ENCODE measurements around the gene DAB2IP.

Gene DAB2IP

DNA sequence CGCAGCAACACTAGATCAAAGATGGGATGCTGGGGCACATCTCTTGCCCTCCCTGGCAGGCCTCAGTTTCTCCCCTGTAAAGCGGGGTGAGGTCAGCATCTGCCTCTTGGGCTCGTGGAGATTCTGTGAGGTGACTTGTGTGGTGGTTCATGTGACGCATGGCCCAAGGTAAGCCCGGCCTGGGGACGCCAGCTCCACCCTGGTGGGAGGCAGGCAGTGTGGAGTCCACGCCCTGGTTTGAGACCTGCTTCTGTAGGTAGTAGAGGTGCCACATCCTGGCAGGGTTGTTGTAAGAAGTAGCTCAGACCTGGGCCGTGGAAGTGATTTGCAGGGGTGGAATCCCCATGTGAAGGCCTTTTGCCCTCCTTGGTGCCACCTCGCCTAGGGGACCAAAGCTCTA, 101.5 kb downstream of the DAB2IP start:
- no peak overlapping the region for H3K9ac ChIP-seq (ENCODE audit: low read depth, low read length, poor library complexity, severe bottlenecking)
- H2AFZ ChIP-seq (ENCODE audit: low read length), result no peak overlapping the region
- H3K79me2 ChIP-seq (ENCODE audit: insufficient read depth, low read length), result peaks cover 48% of the 10 kb centered on the region
- H3K4me1 ChIP-seq (ENCODE audit: insufficient read depth, low read length, poor library complexity, severe bottlenecking), result peaks cover 15% of the 10 kb centered on the region
- no peaks in the 10 kb centered on the region for H3K9me2 ChIP-seq (replicated peaks; ENCODE audit: low read depth, low read length)
- TF ChIP-seq EZH2phosphoT487 (IDR thresholded peaks at IDR 0.05; ENCODE audit: borderline replicate concordance), result no peak
- TF ChIP-seq, protein P1, sequence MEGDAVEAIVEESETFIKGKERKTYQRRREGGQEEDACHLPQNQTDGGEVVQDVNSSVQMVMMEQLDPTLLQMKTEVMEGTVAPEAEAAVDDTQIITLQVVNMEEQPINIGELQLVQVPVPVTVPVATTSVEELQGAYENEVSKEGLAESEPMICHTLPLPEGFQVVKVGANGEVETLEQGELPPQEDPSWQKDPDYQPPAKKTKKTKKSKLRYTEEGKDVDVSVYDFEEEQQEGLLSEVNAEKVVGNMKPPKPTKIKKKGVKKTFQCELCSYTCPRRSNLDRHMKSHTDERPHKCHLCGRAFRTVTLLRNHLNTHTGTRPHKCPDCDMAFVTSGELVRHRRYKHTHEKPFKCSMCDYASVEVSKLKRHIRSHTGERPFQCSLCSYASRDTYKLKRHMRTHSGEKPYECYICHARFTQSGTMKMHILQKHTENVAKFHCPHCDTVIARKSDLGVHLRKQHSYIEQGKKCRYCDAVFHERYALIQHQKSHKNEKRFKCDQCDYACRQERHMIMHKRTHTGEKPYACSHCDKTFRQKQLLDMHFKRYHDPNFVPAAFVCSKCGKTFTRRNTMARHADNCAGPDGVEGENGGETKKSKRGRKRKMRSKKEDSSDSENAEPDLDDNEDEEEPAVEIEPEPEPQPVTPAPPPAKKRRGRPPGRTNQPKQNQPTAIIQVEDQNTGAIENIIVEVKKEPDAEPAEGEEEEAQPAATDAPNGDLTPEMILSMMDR (conservative IDR thresholded peaks at IDR 0.05; ENCODE audit: low read length), result no peak
- no peaks in the 10 kb centered on the region for H4K20me1 ChIP-seq (ENCODE audit: insufficient read depth, low read length, poor library complexity, severe bottlenecking)
- no peaks in the 10 kb centered on the region for H3F3A ChIP-seq (ENCODE audit: low read depth)
- peaks cover 6% of the 10 kb centered on the region; the same call in 1 of the 2 replicates for H3K36me3 ChIP-seq (ENCODE audit: insufficient read depth, low read length)
- H3K4me2 ChIP-seq (ENCODE audit: low read depth, low read length, poor library complexity, severe bottlenecking), result no peak overlapping the region
- H3K27me3 ChIP-seq (ENCODE audit: insufficient read depth, low read length, poor library complexity, severe bottlenecking), result no peaks in the 10 kb centered on the region
- no peaks in the 10 kb centered on the region for H3K9me3 ChIP-seq (ENCODE audit: insufficient read depth, low read depth, low read length)
- H3K4me3 ChIP-seq (ENCODE audit: low read length, poor library complexity, severe bottlenecking), result no peak overlapping the region

DNA sequence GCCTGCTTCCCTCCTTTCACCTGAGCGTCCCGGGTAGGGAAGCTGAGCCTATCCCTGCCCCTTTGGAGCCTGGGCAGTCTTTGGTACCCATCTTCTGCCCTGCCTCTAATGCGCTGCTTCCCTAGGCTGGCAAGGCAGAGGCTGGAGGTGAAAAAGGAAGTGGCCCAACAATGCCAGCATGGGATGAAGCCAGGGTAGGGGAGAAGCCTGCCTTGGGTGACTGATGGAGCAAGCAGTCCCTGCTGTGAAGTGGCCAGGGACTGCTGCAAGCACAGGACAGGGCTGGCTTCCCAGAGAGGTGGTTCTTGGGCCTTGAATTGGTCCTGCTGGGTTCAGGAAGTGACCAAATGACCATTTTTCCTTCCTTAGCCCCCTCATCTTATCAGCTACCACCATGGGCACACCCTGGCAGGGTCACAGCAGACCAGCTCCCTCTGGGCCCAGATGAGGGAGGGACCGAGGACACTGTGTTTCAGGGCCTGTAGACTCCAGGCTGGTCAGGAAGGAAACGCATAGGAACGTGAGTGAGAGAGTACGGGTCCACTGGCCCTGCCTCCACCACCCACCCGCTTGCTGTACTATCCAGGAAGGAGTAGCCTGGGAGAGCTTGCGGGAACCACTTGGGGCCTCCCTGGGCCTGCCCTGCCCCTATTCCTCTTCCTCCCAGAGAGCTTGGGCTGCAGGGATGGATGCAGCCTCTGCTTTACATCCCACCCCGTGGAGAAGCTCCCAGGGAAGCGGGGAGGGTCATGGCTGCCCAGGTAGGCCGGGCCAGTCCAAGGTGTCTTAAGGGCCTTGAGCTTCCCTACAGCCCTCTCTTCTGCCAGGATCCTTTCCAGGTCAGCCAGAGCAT, 102.6 kb downstream of the DAB2IP start:
- Histone ChIP-seq H3K4me3 (ENCODE audit: low read length, poor library complexity, severe bottlenecking) (no peak overlapping the region), H3K79me2 (ENCODE audit: insufficient read depth, low read length) (peaks cover 46% of the 10 kb centered on the region), H3F3A (ENCODE audit: low read depth) (no peaks in the 10 kb centered on the region), H3K9me2 (replicated peaks; ENCODE audit: low read depth, low read length) (no peaks in the 10 kb centered on the region), H3K27me3 (ENCODE audit: insufficient read depth, low read length, poor library complexity, severe bottlenecking) (no peaks in the 10 kb centered on the region), H3K4me2 (ENCODE audit: low read depth, low read length, poor library complexity, severe bottlenecking) (no peak overlapping the region), H3K9ac (ENCODE audit: low read depth, low read length, poor library complexity, severe bottlenecking) (no peak overlapping the region), H3K4me1 (ENCODE audit: insufficient read depth, low read length, poor library complexity, severe bottlenecking) (peaks cover 4% of the 10 kb centered on the region), H2AFZ (ENCODE audit: low read length) (no peak overlapping the region), H3K9me3 (ENCODE audit: insufficient read depth, low read depth, low read length) (no peaks in the 10 kb centered on the region), H3K36me3 (ENCODE audit: insufficient read depth, low read length) (peaks cover 17% of the 10 kb centered on the region; the same call in 1 of the 2 replicates), H4K20me1 (ENCODE audit: insufficient read depth, low read length, poor library complexity, severe bottlenecking) (no peaks in the 10 kb centered on the region)
- TF ChIP-seq, protein P1 (conservative IDR thresholded peaks at IDR 0.05; ENCODE audit: low read length), result no peak
- TF ChIP-seq EZH2phosphoT487 (IDR thresholded peaks at IDR 0.05; ENCODE audit: borderline replicate concordance), result no peak

DNA sequence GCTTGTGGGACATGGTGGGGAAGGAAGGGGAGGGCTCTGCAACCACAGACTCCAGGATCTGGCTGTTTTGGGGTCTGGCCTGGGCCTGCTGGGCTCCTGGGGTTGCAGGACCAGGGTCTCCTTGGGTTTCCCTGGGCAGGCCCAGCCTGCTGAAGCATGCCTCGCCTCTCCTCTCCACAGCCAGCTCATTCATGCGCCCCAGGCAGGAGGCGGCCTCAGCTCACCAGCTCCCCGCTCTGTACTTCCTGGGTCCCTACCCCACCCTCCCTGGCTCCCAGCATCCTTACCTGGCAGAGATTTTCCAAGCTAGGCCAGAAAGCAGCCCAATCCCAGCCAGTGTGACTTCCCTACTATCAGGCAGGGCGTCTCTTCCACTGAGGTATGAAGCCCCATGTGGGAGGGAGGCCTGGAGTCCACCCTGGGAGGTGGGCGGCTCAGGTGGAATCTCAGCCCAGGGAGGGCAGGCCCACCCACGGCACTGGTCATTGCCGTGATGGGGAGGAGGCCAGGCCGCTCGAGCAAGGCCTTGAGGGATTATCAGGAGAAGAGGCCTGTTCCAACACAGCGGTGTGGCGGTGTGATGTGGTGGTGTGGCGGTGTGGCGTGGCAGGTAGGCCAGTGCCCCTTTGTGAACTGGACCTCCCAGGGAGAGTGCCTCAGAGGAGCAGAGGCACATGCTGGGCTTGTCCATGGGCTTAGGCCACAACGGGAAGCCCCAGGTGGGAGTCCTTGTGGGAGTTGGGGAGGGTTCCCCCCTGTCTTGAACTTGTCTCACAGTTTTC, 103.4 kb downstream of the DAB2IP start:
- Histone ChIP-seq H3K36me3 (ENCODE audit: insufficient read depth, low read length) (peaks cover 26% of the 10 kb centered on the region; the same call in 1 of the 2 replicates), H3F3A (ENCODE audit: low read depth) (no peaks in the 10 kb centered on the region), H3K9ac (ENCODE audit: low read depth, low read length, poor library complexity, severe bottlenecking) (no peak overlapping the region), H2AFZ (ENCODE audit: low read length) (no peak overlapping the region), H3K4me1 (ENCODE audit: insufficient read depth, low read length, poor library complexity, severe bottlenecking) (no peaks in the 10 kb centered on the region), H3K27me3 (ENCODE audit: insufficient read depth, low read length, poor library complexity, severe bottlenecking) (no peaks in the 10 kb centered on the region), H3K4me2 (ENCODE audit: low read depth, low read length, poor library complexity, severe bottlenecking) (no peak overlapping the region), H3K4me3 (ENCODE audit: low read length, poor library complexity, severe bottlenecking) (no peak overlapping the region), H3K9me3 (ENCODE audit: insufficient read depth, low read depth, low read length) (no peaks in the 10 kb centered on the region), H3K79me2 (ENCODE audit: insufficient read depth, low read length) (peaks cover 38% of the 10 kb centered on the region; the same call in 1 of the 2 replicates), H4K20me1 (ENCODE audit: insufficient read depth, low read length, poor library complexity, severe bottlenecking) (no peaks in the 10 kb centered on the region), H3K9me2 (replicated peaks; ENCODE audit: low read depth, low read length) (no peaks in the 10 kb centered on the region)
- TF ChIP-seq, protein P1 (conservative IDR thresholded peaks at IDR 0.05; ENCODE audit: low read length), result no peak
- no peak for TF ChIP-seq EZH2phosphoT487 (IDR thresholded peaks at IDR 0.05; ENCODE audit: borderline replicate concordance)
